Testis (tissue), 3 donors: ENCODE data around the gene MRPL41. TPM values are rescaled to one million over a fixed set of nuclear protein-coding genes. Genes with fewer than 3 reads are reported as not detected.
"Not testable (repeated sequence)": the region's sequence is repeated elsewhere in the genome, so short reads cannot be mapped to it uniquely, and the experiment has no call there.

ENCODE experiments used
- DNase-seq: peaks from one replicate; pipeline ENCODE4 v3.0.0-alpha.2; 2019
- H3K27ac ChIP-seq, 2 donors: fragments of 200-600 bp; sonication (generic); one replicate each; pipeline ENCODE4 v1.5.1; 2019
- H3K27me3 ChIP-seq: fragments of 200-600 bp; sonication (generic); one replicate; pipeline ENCODE4 v1.5.1; 2019
- H3K36me3 ChIP-seq: fragments of 200-600 bp; sonication (generic); one replicate; pipeline ENCODE4 v1.5.1; 2017; ENCODE audit warnings: low read depth; ENCODE audit errors: missing control alignments
- H3K4me1 ChIP-seq: fragments of 200-600 bp; sonication (generic); one replicate; pipeline ENCODE4 v1.5.1; 2019
- H3K4me3 ChIP-seq, 2 donors: fragments of 200-600 bp; sonication (generic); one replicate each; pipeline ENCODE4 v1.5.1; 2017 to 2019
- H3K9me3 ChIP-seq: fragments of 200-600 bp; sonication (generic); one replicate; pipeline ENCODE4 v1.5.1; 2017
- CTCF ChIP-seq, 3 experiments: fragments of 450-650 bp in 2 of 3; fragments of 200-600 bp in 1 of 3; sonication (generic) in 1 of 3; IDR thresholded peaks; one replicate each; pipeline ENCODE4 v1.5.1; 2016 to 2019; ENCODE audit warnings: antibody characterized with exemption in 3 of 3, mild to moderate bottlenecking in 2 of 3, moderate library complexity in 1 of 3
- POLR2A ChIP-seq: fragments of 450-650 bp; IDR thresholded peaks from one replicate; pipeline ENCODE4 v1.6.1; 2017; ENCODE audit warnings: antibody characterized with exemption, mild to moderate bottlenecking, moderate library complexity
- WGBS, 2 donors: methylation state at CpG; one replicate each; pipeline ENCODE4 v1.1.5; 2018; 5-methylcytosine and 5-hydroxymethylcytosine counted together
- intact Hi-C: fragments of 100-400 bp; cut with DNase I; formaldehyde crosslinking; loops from one replicate; pipeline ENCODE4 v1.15.1; 2023; ENCODE audit warnings: low total_unique reads
- polyA plus RNA-seq: library from polyadenylated mRNA; stranded (reverse); fragments of 350-450 nt; fragmentation: Illumina TruSeq; extraction: RNeasy Lipid Tissue Mini Kit (QIAGEN cat#74804); gene quantifications from one replicate; pipeline ENCODE4 v1.2.3, GENCODE V29; 2014; ENCODE audit warnings: low read depth, low replicate concordance; ENCODE audit not compliant: insufficient read depth
- total RNA-seq, 2 donors: library from RNA; depleted of rRNA; stranded (reverse); fragments of >200 nt; gene quantifications; one replicate each; pipeline ENCODE4 v1.2.3, GENCODE V29; 2016

MRPL41 gene
- total and polyA plus RNA-seq, 3 donors from 2014 or later, result 25.9 to 55.0 (median 29.8) TPM

GRCh38 chr9:137544176-137544760 is 7.4 kb upstream of the MRPL41 start:
- Histone ChIP-seq H3K27me3 (no peaks in the 10 kb centered on the region), H3K9me3 (no peaks in the 10 kb centered on the region), H3K36me3 (no peaks in the 10 kb centered on the region), H3K4me3 (no peak overlapping the region), H3K27ac (no peak overlapping the region), H3K4me1 (no peaks in the 10 kb centered on the region)
- no peak for TF ChIP-seq CTCF (IDR thresholded peaks at IDR 0.05)
- no peak for TF ChIP-seq POLR2A
- intact Hi-C loops, result no loop called here
- WGBS, 2 donors, result 85 to 87% methylated on average over 12 of the region's 12 CpGs
- DNase-seq, result no peak

GRCh38 chr9:137545123-137545522 is 6.6 kb upstream of the MRPL41 start:
- no peak overlapping the region for H3K27ac ChIP-seq
- no peaks in the 10 kb centered on the region for H3K27me3 ChIP-seq
- no peak for DNase-seq
- no peak for TF ChIP-seq POLR2A
- TF ChIP-seq CTCF (IDR thresholded peaks at IDR 0.05), result no peak
- WGBS, 2 donors, result 71 to 80% methylated on average over 7 to 10 of the region's 10 CpGs
- H3K4me1 ChIP-seq, result peaks cover 5% of the 10 kb centered on the region
- H3K36me3 ChIP-seq, result no peaks in the 10 kb centered on the region
- H3K4me3 ChIP-seq, result no peak overlapping the region
- no peaks in the 10 kb centered on the region for H3K9me3 ChIP-seq
- intact Hi-C loops, result no loop called here

- H3K9me3 ChIP-seq, result no peaks in the 10 kb centered on the region
- DNase-seq, result no peak
- no peaks in the 10 kb centered on the region for H3K27me3 ChIP-seq
- peaks cover 9% of the 10 kb centered on the region for H3K4me1 ChIP-seq
- TF ChIP-seq CTCF (IDR thresholded peaks at IDR 0.05) (no peak), POLR2A (no peak)
- H3K36me3 ChIP-seq, result no peaks in the 10 kb centered on the region
- no peak overlapping the region for H3K27ac ChIP-seq
- 86 to 87% methylated on average over 11 to 23 of the region's 23 CpGs for WGBS, 2 donors
- no peak overlapping the region for H3K4me3 ChIP-seq
- intact Hi-C loops, result no loop called here
Measured at GRCh38 chr9:137547687-137548543, 3.8 kb upstream of the MRPL41 start.

- Histone ChIP-seq H3K36me3 (no peaks in the 10 kb centered on the region), H3K4me1 (peaks cover 9% of the 10 kb centered on the region), H3K4me3 (peak within 1 kb of the TSS; percentile 71 to 83), H3K27ac (peak within 1 kb of the TSS; percentile 80 to 81), H3K27me3 (no peaks in the 10 kb centered on the region), H3K9me3 (no peaks in the 10 kb centered on the region)
- DNase-seq, result peak; percentile 93
- 3 to 6% methylated on average over 8 to 12 of the region's 13 CpGs for WGBS, 2 donors
- intact Hi-C loops, result no loop called here
- TF ChIP-seq CTCF (IDR thresholded peaks at IDR 0.05), result no peak
- TF ChIP-seq POLR2A, result no peak
Measured at GRCh38 chr9:137550231-137550621, 1.5 kb upstream of the MRPL41 start, which contains the start of gene PNPLA7. TSS of gene PNPLA7 (minus strand) at chr9:137550402. CDS start at chr9:137550197, 205 bp downstream.

- peak overlapping the region; percentile 71 to 83 for H3K4me3 ChIP-seq
- H3K4me1 ChIP-seq, H3K27me3 ChIP-seq, H3K9me3 ChIP-seq, H3K36me3 ChIP-seq, intact Hi-C loops, DNase-seq: not testable (repeated sequence)
- H3K27ac ChIP-seq, result peak overlapping the region; percentile 80 to 81
- 0% methylated on average over 13 to 17 of the region's 17 CpGs for WGBS, 2 donors
Measured at GRCh38 chr9:137550958-137551263, 768 bp upstream of the MRPL41 start.
